OCI-M1 (cell line): Measurements from ENCODE around the gene PPL.

Experiments
- DNase-seq: peaks from one replicate; lab custom pipeline; 2025; lab: John Stamatoyannopoulos, UW

PPL gene

GRCh38 chr16:4888428-4889135, 48.4 kb downstream of the PPL start:
- DNase-seq, result no peak

GRCh38 chr16:4886151-4886550, 50.8 kb downstream of the PPL start:
- DNase-seq, result no peak

- no peak for DNase-seq
Measured at GRCh38 chr16:4884972-4885874, 51.7 kb downstream of the PPL start.

GRCh38 chr16:4884209-4884608, 52.7 kb downstream of the PPL start:
- DNase-seq, result no peak

- no peak for DNase-seq
Measured at GRCh38 chr16:4883501-4883900, 53.4 kb downstream of the PPL start.

- no peak for DNase-seq
Measured at GRCh38 chr16:4882633-4883285, 54.2 kb downstream of the PPL start.

- DNase-seq, result no peak
Measured at GRCh38 chr16:4882000-4882632, 54.8 kb downstream of the PPL start.

- no peak for DNase-seq
Measured at GRCh38 chr16:4880006-4880580, 56.9 kb downstream of the PPL start.

GRCh38 chr16:4879049-4879448, 57.9 kb downstream of the PPL start:
- no peak for DNase-seq

- DNase-seq, result no peak
Measured at GRCh38 chr16:4877380-4877685, 59.6 kb downstream of the PPL start.

- no peak for DNase-seq
Measured at GRCh38 chr16:4876646-4877379, 60.1 kb downstream of the PPL start.

- no peak for DNase-seq
Measured at GRCh38 chr16:4874666-4875065, 62.3 kb downstream of the PPL start.

- no peak for DNase-seq
Measured at GRCh38 chr16:4873091-4873490, 63.9 kb downstream of the PPL start.

GRCh38 chr16:4871071-4871470, 65.9 kb downstream of the PPL start:
- no peak for DNase-seq

- DNase-seq, result no peak
Measured at GRCh38 chr16:4870138-4870671, 66.7 kb downstream of the PPL start.

- DNase-seq, result no peak
Measured at GRCh38 chr16:4869147-4869805, 67.7 kb downstream of the PPL start.

- no peak for DNase-seq
Measured at GRCh38 chr16:4868535-4868934, 68.4 kb downstream of the PPL start.

- no peak for DNase-seq
Measured at GRCh38 chr16:4868026-4868425, 68.9 kb downstream of the PPL start.

GRCh38 chr16:4866586-4866985, 70.4 kb downstream of the PPL start:
- DNase-seq, result no peak

GRCh38 chr16:4865231-4865860, 71.6 kb downstream of the PPL start:
- no peak for DNase-seq
